NCI-H69 (cell line): ENCODE data around the gene UBTF.
A peak's percentile ranks its signal among the peaks of the same experiment; 100 is the strongest.

Source experiments
- DNase-seq: peaks from one replicate; lab custom pipeline; 2025; lab: John Stamatoyannopoulos, UW

Gene UBTF

DNA sequence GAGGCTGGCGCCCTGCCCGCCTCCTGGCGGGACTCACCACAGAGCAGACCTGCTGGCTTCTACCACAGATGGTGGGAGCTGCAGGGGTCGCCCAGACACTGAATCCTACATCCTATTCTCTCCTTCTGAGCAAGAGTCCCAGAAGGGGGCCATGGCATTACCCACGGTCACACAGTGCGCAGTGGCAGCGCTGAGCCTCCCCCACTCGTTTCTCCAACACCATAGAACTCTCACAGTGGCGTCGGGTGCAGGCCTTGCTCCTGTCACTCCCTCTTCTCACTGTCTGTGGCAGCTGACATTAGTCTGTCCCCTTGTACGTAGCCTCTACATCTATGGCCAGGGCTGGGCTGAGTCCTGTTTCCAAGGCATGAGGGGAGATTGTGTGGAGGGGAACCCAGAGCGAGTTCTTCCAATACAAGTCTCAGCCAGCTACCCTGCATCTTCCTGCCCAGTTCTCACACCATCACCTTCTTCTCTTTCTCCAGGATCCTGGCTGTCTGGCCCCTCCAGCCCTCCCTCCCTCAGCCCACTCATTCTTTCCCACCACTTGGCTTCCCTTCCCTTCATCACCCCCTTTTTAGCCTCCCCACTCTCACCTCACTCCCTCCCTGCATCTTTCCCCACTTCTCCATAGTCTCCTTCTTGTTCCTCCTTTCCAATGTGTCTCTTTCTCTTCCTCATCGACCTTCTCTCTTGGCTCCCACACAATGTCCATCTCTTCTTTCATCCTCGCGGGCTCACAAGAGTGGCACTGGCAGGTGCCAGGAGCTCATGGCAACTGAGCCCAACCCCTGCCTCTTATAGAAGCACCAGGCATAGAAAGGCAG is 5.9 kb downstream of the UBTF start:
- no peak for DNase-seq

DNA sequence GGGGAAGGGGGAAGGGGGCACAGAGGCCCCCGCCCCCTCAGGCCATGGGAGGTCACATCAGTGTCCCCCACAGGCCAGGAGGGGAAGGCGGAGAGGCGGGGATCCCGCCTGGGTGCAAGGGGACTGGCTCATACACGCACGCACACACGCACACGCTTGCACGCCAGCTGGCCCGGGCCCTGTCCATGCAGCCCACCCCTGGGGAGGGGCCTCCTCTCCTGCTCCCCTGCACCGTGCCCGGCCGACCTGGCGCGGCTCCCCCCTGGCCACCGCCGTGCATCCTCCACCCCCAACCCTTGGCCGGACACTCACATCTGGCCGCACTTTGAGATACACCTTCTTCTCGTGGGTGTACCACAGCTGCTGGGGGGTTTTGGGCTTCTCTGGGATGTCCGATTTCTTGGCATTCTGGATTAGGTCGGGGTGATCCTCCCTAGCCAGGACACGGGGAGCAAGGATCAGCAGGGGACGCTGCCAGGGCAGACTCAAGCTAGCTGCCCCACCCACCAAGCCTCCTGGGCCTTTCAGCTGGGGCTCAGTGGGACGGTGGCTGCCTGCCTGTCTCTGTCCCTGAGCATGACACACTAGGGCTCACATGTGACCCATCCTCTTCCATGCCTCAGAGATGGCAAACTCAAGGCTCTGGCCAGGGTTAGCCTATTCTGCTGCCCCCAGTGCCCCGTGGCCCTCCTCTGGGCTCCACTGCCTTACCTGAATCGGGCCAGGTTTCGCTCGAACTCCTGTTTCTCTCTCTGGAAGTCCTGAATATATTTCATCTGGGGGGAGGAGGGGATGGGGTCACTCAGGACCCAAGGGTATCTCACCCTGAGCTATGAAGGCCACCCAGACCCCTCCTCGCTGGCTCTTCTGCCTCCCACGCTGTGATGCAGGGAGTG is 6.7 kb downstream of the UBTF start:
- DNase-seq, result no peak

DNA sequence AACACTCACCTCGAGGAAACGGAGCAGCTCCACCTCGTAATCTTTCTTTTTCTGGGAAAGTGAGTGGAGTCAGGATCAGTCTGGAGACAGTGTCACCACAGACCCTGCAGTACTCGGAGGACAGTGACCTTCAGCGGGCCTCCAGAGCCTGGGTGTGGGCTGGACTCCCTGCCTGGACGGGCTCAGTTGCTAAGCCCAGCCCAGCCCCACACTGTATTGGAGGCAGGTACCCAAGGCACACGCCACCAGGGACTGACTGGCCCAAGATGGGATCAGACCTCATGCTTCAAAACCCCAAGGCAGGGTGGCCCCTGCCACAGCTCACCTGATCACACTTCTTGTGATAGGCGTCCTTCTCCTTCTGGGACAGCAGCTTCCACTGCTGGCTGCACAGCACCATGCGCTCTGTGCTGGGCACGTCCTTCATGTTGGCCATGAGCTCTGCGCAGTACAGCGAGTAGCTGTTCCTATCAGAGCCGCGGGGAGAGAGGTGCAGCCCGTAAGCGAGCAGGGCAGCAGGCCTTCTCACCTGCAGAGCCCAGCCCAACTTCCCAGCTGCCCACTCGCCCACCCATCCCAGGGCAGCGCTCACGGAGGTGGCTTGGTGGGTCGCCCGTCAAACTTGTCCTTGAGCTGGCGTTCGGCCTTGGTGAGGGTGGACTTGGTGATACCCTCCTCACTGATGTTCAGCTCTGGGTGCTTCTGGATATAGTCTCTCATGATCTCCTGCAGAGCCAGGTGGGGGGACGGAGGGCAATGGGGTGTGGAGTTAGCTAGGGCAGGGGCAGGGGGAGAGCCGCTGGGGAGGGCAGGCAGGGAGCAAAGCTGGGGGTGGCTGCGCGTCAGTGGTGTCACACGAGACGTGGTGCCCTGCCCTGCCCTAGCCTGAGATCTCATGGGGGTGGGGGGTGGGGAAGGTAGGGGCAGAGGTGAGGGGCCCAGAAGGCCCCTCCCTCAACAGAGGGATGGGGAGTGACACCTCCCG is 7.9 kb downstream of the UBTF start:
- no peak for DNase-seq

DNA sequence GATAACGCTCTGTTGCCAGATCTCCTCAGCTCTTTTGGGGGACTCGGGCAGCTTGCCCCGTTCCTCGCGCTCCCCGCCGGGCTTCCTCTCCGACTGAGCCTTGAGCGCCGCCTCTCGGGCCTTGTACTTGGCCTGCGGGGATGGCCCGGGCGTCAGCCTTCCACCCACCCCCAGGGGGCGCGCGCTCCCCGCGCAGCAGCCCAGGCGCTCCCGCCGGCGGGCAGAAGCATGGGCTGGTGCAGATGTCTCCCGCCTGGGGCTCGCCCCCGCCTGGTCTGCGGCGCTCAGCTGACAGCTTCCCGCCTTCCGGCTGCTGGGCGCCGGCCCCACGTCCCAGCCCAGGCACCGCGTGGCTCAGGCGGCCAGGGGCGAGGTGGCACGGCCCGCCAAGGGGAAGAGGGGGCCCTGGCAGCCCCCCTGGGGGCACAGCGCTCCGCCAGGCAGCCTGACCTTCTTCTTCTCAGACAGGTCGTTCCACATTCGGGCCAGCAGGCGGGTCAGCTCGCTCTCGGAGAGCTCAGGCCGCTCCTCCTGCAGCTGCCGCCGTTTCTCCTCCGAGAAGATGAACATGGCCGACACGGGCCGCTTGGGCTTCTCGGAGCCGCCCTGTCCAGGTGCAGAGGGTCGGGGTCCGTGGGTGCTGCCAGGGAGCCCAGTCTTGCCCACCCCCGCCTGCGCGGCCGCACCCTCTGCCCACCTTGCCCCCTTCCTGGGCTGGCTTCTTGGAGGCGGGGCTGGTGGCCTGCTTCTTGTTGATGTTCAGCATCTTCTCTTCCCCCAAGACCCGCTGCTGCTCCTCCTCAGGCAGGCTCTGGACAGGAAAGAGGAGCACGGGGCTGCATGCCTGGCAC is 8.9 kb downstream of the UBTF start:
- peak; percentile 31 for DNase-seq

DNA sequence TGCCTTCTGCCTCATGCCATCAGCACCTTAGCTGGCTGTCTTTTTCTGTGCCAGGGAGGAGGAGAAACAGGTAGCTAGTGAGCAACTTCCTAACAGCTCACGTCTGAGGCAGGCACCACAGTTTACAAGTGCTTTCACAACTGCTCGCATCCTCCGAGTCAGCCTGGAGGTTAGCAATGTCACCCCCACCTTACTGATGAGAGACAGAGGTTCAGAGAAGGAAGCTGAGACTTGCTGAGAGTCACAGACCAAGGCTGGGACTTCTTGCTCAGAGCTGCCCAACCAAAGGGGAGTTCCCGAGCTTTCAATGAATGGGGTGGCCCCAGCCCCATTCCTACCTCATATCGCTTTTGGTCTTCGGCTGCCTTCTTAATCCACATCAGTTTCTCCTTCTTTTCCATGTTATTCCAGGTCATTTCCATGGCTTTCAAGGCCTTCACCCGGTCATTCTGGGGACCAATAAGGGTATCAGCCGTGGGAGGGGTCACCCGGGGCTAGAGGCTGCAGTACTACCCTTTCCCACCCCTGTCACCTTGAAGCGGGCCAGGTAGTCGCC is 9.6 kb downstream of the UBTF start:
- DNase-seq, result no peak

DNA sequence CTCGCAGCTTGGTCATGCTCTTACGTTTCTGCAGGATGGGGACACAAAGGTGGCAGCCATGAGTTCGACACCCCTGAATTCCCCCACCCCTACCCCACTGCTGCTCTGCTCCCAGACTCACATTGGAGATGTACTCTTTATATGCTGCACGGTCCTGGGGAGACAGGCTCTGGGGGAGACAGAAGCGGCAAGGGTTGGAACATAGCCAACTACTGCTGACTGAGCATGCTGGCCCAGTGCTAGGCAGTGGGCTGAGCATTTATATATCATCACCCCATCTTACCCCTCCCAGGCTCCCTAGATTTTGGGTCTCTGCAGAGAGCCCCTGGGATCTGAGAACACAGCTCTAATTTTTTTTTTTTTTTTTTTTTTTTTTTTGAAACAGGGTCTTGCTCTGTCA is 11.7 kb downstream of the UBTF start:
- no peak for DNase-seq

DNA sequence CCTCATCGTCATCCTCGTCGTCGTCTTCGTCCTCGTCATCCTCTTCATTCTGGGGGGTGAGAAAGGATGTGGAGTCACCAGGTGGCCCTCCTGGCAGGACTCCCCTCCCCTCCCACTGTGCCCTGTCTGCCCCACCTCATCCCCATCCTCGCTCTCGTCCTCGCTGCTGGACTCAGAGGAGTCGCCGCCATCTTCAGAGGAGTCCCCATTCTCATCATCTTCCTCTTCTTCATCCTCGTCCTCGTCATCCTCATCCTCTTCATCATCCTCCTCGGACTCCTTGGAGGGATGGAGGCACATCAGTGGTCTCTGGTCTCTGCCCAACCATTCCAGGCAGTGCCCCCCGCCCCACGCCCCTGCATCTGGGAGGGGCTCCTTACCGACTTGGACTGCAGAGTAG is 12.2 kb downstream of the UBTF start:
- DNase-seq, result no peak

DNA sequence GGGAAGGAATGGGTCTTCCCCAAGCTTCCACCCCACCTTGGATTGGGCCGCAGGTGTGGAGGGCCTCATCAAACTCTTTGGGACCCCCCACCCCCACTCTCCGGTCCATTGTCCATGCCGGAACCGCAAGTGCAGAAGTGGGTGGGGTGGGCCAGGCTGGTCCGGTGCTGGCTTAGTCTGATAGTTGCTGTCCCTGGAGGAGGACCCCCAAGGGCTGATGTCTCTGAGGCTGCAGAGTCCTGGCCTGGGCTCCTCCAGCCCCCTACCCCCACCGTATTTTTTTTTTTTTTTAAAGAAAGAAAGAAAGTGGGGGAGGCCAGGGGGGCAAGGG is 12.7 kb downstream of the UBTF start:
- no peak for DNase-seq

DNA sequence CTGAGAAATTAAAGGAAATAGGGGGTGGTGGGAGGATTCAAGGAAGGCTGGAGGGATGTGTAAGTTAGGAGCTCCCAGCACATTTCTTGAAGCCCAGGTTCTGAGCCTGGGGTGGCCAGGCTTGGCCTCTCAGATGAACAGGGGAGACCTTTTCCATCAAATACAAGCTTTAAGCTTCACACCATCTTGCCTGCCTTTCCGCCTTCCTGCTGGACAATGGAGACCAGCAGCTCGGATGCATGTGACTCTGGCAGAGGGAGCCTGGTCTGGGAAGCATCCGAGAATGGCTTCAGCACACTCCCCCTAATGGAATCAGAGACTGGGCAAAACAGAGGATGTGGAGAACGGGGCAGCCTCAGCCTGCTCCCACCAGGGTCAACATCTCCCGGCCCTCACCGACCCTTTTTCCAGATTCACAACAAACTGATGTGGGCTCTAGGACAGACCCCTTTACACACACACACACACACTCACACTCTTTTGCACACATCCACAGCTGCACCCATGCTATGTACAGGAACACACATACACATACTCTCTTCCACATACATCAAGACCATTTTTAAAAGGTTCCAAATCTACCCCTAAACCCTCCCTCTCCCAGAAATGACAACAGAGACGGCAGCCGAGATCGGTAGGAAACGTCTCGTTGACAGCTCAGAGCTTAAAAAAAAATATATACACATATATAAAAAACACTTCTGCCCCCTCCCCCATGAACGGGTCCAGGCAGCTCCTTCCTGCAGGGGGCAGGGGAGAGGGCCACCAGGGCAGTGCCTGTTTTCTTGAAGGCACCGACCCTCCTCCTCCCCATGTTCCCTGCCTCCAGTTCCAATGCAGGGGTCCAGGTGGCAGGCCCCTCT is 13.3 kb downstream of the UBTF start:
- peak; percentile 15 for DNase-seq

DNA sequence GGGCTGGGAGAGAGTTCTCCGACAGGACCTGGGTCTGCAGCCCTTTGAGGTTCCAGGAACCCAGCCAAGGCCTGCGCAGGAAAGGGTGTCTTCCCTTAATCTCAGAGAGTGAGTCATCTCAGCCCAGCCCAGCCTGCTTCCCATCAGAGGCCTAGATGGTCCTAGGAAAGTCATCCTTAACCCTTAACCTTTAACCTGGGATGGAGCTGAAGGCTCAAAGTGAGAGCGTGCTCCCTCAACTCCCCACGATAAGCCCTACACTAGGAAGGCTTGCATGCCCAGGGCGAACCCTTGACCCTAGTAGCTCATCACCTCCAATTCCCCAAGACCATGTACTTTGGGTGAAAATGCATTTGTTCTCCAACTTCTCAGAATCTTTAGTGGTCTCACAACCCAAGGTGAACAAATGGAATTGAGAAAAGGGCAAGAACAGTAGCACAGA is 15.0 kb downstream of the UBTF start:
- no peak for DNase-seq

DNA sequence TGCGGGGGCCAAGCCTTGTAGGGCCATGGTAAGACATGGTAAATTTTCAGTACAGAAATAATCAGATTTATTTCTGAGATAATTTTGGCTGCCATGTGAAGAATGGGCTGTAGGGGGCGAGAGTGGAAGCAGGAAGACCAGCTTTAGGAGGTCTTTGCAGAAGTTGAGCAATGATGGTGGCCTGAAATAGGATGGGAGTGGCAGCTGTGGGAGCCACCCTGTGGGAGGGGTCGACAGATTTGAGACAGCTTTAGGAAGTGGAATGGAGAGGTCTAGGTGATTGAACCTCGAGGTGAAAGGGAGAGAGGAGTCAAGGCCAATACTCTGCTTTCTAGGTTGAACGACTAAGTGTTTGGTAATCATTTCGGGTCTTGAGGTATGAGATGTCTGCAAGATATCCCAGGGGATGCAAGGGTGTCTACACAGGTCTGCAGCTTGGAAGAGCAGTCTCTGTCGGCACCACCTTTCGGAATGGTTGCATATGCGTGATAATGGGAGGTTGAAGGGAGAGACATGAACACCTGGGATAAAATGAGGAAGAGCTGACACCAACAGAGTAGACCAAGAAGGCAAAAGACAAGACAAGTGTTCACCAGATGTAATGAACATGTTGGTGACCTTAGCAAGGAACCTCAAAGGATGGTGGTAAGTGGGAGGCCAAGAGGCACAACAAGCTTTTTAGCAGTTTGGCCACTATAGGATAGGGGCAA is 15.6 kb downstream of the UBTF start:
- peak; percentile 71 for DNase-seq

DNA sequence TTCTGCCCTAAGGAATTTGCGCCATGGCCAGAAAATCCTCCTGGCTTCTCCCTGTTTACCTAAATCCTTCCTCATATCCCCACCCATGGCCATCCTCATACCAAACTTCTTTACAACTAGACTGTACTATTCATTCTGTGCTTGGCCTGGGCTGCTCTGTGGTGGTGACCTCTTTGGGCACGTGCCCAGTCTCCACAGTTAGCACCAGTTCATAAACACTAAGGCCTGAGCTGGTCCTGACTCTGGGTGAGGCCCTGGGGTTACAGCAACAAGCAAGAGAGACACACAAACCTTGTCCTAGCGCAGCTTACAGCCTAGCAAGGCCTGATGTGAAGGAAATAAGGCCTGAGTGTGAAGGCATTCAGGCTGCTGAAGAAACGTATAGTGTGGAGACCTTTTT is 16.7 kb downstream of the UBTF start:
- DNase-seq, result no peak

DNA sequence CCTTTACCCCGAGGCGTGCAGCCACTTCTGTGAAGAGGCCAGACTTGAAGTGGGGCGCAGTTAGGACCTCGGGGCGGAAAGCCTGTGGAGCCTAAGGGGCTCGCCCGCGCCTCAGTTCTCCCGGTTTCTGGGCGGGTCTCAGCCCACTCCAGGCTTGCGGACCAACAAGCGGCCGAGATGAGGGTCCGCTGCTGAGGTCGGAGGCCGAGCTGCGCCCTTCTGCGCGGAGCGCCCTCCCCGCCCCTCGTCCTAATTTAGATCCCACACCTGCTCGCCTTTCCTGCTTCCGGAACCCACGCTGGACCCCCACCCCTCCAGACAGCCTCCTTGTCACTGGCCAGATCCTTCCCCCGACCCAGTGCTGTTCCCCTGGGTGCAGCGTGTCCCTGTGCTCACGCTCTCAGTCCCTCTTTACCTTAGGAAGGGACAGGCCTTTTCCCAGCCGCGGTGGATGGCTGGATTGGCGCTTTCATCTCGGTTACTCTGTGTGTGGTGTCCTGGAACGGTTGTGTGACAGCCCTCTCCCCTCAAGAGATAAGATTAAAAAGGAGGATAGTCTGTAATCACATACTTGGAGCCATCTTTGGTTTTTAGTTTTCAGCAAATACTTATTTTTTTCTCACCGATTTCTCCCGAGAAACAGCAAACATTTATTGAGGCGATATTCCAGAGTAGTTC is 18.9 kb downstream of the UBTF start:
- DNase-seq, result peak; percentile 73

DNA sequence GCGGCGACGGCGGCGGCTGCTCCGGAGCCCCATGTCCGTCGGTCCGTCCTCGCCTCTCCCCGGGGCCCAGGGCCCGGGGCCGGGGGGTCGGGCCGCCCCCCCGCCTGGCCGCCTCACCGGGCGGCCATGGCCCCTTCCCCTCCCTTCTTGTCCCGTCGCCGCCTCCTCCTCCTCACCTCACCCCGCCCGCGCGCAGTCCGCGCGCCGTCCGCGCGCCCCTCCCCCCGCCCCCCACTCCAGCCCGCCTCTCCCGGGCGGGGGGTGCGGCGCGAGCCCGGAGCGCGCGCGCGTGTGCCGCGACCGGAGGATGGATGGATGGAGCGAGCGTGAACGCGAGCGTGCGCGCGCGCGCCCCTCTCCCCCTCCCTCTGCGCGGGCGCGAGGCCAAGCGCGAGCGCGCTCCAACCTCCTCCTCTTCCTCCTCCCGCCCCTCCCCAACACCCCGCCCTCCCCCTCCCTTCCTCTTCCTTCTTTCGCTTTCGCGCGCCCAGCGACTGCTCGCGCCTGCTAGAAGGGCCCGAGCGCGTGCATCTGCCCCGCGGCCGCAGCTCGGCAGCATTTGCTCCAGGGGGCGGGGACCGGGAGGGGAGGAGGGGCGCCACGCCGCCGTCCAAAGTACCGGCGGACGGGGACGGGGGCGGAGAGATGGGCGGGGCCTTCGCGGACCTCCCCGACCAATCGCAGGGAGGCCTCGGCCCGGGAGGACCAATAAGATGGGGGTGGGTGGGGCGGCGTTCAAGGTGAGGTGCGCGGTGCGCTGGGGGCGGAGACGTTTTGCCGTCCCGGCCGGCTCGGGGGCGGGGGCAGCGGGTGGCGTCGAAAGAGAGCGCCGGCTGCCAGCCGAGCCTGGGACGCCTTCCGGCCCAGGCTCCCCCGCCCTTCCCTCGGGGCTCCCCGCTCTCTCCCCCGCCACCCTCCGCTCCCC is 19.7 kb downstream of the UBTF start, which contains the start of gene ATXN7L3:
TSS of gene ATXN7L3 (minus strand) at position 332 of the 925 bp plus-strand sequence. CDS start 1,814 bp downstream, outside the sequence.
- DNase-seq, result peak; percentile 99

DNA sequence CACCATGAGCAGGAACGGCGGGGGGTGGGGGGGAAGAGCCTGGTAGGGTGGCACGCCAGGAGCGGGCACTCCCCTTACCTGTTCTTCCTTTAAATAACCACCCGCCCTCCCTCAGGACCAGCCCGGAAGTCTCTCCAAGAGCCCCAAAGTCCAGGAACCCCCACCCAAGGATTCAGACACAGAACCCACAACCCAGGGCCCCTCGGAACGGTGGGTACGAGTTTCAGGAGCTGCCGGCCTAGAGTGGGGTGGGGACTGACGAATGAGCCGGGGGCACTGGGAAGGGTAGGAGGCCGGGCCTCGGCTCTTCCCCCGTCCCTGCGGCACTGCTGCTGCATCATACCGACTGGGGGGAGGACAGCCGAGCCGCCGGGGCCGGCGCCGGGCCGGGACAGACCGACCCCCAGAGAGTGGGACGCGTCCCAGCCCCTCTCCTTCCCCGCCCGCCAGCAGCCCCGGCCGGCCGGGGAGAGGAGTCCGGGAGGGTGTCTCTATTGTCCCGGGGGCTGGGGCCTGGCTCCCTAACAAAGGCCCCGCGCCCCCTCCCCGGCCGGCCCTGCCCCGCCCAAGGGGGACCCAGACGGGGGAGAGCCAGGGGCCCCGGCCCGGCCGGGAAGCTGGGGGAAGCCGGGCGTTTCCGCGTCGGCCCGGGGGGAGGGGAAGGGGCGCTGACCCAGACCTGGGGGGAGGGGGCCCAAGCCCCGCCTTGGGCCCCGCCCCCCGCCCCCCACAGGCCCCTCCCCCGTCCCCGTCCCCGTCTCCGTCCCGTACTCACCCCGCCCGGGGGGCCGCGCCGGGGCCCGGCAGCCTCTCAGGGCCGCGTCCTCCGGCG is 20.5 kb downstream of the UBTF start:
- peak; percentile 84 for DNase-seq

DNA sequence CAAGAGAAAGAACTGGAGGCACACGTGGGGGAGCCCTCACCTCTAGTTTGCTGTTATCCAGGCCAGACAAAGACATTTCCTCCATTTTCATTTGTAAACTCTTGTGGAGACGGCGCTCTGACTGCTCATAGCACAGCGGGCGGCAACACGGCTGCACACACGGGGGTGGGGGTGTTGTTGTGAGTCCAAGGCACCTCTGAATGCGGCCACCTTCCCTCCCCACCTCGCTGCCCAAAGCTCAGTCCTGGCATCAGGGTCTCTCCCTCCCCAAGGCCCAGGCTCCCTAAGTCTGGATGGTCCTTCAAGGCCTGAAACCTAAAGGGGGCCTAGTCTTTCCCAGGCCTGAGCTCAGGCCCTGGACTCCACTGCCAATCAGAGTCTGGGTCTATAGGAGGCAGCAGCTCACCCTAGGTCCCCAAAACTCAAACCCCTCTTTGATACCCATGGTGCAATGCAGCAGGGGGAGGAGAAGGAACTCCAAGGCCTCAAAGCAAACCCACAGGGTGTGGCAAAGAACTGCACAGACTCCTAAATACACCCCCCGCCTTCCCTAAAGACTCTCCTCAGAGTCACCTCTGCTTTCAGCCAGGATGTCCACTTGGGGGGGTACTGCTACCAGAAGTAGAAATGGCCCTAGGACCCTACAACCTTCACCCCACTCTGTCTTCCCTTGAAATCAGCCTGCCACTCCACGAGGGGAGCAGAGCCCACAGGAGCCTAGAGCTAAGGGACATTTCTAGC is 21.3 kb downstream of the UBTF start:
- no peak for DNase-seq
